ENCODE results near the gene PCDHGA12. TPM values are rescaled to one million over a fixed set of nuclear protein-coding genes. Genes with fewer than 3 reads are reported as not detected.
A peak's percentile ranks its signal among the peaks of the same experiment; 100 is the strongest.

PCDHGA12 gene
- total and polyA plus RNA-seq, 2 experiments from 2014 or later = 0.68 to 3.5 TPM

DNA sequence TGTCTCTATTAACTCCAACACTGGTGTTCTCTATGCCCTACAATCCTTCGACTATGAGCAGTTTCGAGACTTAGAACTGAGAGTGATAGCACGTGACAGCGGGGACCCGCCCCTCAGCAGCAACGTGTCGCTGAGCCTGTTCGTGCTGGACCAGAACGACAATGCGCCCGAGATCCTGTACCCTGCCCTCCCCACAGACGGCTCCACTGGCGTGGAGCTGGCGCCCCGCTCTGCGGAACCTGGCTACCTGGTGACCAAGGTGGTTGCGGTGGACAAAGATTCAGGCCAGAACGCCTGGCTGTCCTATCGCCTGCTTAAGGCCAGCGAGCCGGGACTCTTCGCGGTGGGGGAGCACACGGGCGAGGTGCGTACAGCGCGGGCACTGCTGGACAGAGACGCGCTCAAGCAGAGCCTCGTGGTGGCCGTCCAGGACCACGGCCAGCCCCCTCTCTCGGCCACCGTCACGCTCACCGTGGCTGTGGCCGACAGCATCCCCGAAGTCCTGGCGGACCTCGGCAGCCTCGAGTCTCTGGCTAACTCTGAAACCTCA, 7.5 kb upstream of the PCDHGA12 start:
- Mint-ChIP-seq H3K27ac (no peak overlapping the region), H3K4me1 (peaks cover 7% of the 10 kb centered on the region), H3K27me3 (ENCODE audit: insufficient read depth, low read depth, poor library complexity) (peaks cover 24% of the 10 kb centered on the region), H3K9me3 (peaks cover 85% of the 10 kb centered on the region), H3K36me3 (ENCODE audit: low read depth) (peaks cover 90% of the 10 kb centered on the region), H3K4me3 (no peak overlapping the region)
- DNase-seq (ENCODE audit: low spot score) (no peak), ATAC-seq (no peak)
- no peaks in the 10 kb centered on the region for H3K4me1 ChIP-seq (ENCODE audit: insufficient read depth)
- H3K36me3 ChIP-seq (ENCODE audit: insufficient read depth) = no peaks in the 10 kb centered on the region
- H3K9me2 ChIP-seq (ENCODE audit: insufficient read depth) = no peaks in the 10 kb centered on the region
- H2AFZ ChIP-seq = no peak overlapping the region
- H3K27ac ChIP-seq (ENCODE audit: low read depth) = no peak overlapping the region
- no peak overlapping the region for H3K4me2 ChIP-seq
- H3K79me2 ChIP-seq (replicated peaks; ENCODE audit: insufficient read depth) = no peaks in the 10 kb centered on the region; the same call in 1 of the 2 replicates
- H3K27me3 ChIP-seq (ENCODE audit: insufficient read depth) = peaks cover 20% of the 10 kb centered on the region
- H4K20me1 ChIP-seq (replicated peaks; ENCODE audit: insufficient read depth) = no peaks in the 10 kb centered on the region
- TF ChIP-seq JUNB (IDR thresholded peaks at IDR 0.05; ENCODE audit: unreplicated experiment) = no peak
- TF ChIP-seq, protein P1, sequence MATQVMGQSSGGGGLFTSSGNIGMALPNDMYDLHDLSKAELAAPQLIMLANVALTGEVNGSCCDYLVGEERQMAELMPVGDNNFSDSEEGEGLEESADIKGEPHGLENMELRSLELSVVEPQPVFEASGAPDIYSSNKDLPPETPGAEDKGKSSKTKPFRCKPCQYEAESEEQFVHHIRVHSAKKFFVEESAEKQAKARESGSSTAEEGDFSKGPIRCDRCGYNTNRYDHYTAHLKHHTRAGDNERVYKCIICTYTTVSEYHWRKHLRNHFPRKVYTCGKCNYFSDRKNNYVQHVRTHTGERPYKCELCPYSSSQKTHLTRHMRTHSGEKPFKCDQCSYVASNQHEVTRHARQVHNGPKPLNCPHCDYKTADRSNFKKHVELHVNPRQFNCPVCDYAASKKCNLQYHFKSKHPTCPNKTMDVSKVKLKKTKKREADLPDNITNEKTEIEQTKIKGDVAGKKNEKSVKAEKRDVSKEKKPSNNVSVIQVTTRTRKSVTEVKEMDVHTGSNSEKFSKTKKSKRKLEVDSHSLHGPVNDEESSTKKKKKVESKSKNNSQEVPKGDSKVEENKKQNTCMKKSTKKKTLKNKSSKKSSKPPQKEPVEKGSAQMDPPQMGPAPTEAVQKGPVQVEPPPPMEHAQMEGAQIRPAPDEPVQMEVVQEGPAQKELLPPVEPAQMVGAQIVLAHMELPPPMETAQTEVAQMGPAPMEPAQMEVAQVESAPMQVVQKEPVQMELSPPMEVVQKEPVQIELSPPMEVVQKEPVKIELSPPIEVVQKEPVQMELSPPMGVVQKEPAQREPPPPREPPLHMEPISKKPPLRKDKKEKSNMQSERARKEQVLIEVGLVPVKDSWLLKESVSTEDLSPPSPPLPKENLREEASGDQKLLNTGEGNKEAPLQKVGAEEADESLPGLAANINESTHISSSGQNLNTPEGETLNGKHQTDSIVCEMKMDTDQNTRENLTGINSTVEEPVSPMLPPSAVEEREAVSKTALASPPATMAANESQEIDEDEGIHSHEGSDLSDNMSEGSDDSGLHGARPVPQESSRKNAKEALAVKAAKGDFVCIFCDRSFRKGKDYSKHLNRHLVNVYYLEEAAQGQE (IDR thresholded peaks at IDR 0.05; ENCODE audit: unreplicated experiment) = peak; percentile 48
- no peak overlapping the region for H3K4me3 ChIP-seq
- H3F3A ChIP-seq (replicated peaks; ENCODE audit: low read depth) = no peaks in the 10 kb centered on the region

DNA sequence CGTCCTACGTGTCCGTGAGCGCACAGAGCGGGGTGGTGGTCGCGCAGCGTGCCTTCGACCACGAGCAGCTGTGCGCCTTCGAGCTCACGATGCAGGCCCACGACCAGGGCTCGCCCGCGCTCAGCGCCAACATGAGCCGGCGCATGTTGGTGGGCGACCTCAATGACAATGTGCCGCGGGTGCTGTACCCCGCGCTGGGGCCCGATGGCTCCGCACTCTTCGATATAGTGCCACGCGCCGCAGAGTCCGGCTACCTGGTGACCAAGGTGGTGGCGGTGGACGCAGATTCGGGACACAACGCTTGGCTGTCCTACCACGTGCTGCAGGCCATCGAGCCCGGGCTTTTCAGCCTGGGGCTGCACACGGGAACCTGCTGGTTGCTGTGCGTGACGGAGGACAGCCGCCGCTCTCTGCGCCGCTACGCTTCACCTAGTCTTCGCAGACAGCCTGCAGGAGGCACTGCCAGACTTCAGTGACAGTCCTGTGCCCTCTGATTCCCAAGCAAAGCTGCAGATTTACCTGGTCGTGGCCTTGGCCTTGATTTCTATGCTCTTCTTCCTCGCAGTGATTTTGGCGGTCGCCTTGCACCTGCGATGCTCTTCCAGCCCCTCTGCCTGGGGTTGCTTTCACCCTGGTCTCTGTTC, 2.4 kb upstream of the PCDHGA12 start:
- DNase-seq (ENCODE audit: low spot score) (peak; percentile 47), ATAC-seq (no peak)
- Histone ChIP-seq H3K79me2 (replicated peaks; ENCODE audit: insufficient read depth) (no peaks in the 10 kb centered on the region; the same call in 1 of the 2 replicates), H3K27me3 (ENCODE audit: insufficient read depth) (no peaks in the 10 kb centered on the region), H3K4me1 (ENCODE audit: insufficient read depth) (no peaks in the 10 kb centered on the region), H3K4me3 (no peak overlapping the region), H3K36me3 (ENCODE audit: insufficient read depth) (peaks cover 8% of the 10 kb centered on the region; the same call in 1 of the 2 replicates), H3K9me2 (ENCODE audit: insufficient read depth) (no peaks in the 10 kb centered on the region), H2AFZ (no peak overlapping the region), H4K20me1 (replicated peaks; ENCODE audit: insufficient read depth) (no peaks in the 10 kb centered on the region), H3K4me2 (no peak overlapping the region), H3K27ac (ENCODE audit: low read depth) (no peak overlapping the region), H3F3A (replicated peaks; ENCODE audit: low read depth) (no peaks in the 10 kb centered on the region)
- Mint-ChIP-seq H3K36me3 (ENCODE audit: low read depth) (peaks cover 81% of the 10 kb centered on the region), H3K4me1 (no peaks in the 10 kb centered on the region; the same call in 2 of the 3 replicates), H3K4me3 (no peak overlapping the region; the same call in 2 of the 3 replicates), H3K27ac (no peak overlapping the region), H3K27me3 (ENCODE audit: insufficient read depth, low read depth, poor library complexity) (peaks cover 8% of the 10 kb centered on the region), H3K9me3 (peaks cover 79% of the 10 kb centered on the region)
- TF ChIP-seq NANOG (IDR thresholded peaks at IDR 0.05; ENCODE audit: borderline replicate concordance) = no peak
- TF ChIP-seq, protein P2, sequence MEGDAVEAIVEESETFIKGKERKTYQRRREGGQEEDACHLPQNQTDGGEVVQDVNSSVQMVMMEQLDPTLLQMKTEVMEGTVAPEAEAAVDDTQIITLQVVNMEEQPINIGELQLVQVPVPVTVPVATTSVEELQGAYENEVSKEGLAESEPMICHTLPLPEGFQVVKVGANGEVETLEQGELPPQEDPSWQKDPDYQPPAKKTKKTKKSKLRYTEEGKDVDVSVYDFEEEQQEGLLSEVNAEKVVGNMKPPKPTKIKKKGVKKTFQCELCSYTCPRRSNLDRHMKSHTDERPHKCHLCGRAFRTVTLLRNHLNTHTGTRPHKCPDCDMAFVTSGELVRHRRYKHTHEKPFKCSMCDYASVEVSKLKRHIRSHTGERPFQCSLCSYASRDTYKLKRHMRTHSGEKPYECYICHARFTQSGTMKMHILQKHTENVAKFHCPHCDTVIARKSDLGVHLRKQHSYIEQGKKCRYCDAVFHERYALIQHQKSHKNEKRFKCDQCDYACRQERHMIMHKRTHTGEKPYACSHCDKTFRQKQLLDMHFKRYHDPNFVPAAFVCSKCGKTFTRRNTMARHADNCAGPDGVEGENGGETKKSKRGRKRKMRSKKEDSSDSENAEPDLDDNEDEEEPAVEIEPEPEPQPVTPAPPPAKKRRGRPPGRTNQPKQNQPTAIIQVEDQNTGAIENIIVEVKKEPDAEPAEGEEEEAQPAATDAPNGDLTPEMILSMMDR (conservative IDR thresholded peaks at IDR 0.05; ENCODE audit: low read depth in 2 of 2) = peak; percentile 13 to 63; a peak in 2 of 4 replicates
- TF ChIP-seq, protein P1 (IDR thresholded peaks at IDR 0.05; ENCODE audit: unreplicated experiment) = no peak

Data from GM23338 (cell line).